DMS53 treated with DMSO at 0.1 percent for 48 hours (cell line): ENCODE measurements around the gene EBNA1BP2.
"Not testable (repeated sequence)": the region's sequence is repeated elsewhere in the genome, so short reads cannot be mapped to it uniquely, and the experiment has no call there.

Experiments used
- DNase-seq: peaks from one replicate; lab custom pipeline; 2025; ENCODE audit not compliant: unreplicated experiment; lab: John Stamatoyannopoulos, UW

The EBNA1BP2 gene

GRCh38 chr1:43172527-43172972, 460 bp upstream of the EBNA1BP2 start:
- peak; percentile 59 for DNase-seq

- DNase-seq = no peak
These were observed 696 bp downstream of the EBNA1BP2 start for GRCh38 chr1:43171312-43171875.

- DNase-seq = no peak
These were observed 6.3 kb downstream of the EBNA1BP2 start for GRCh38 chr1:43165765-43166164.

- DNase-seq = no peak
These were observed 6.9 kb downstream of the EBNA1BP2 start for GRCh38 chr1:43165162-43165561.

- DNase-seq = no peak
These were observed 16.1 kb downstream of the EBNA1BP2 start for GRCh38 chr1:43156026-43156425.

- DNase-seq = no peak
These were observed 18.6 kb downstream of the EBNA1BP2 start for GRCh38 chr1:43153443-43153842.

- no peak for DNase-seq
These were observed 19.2 kb downstream of the EBNA1BP2 start for GRCh38 chr1:43152866-43153265.

GRCh38 chr1:43149889-43150288, 22.2 kb downstream of the EBNA1BP2 start:
- DNase-seq = no peak

- peak; percentile 79 for DNase-seq
These were observed 24.3 kb downstream of the EBNA1BP2 start for GRCh38 chr1:43147625-43148327.

GRCh38 chr1:43144237-43144636, 27.9 kb downstream of the EBNA1BP2 start:
- DNase-seq = no peak

GRCh38 chr1:43143441-43143888, 28.6 kb downstream of the EBNA1BP2 start:
- no peak for DNase-seq

- DNase-seq = no peak
These were observed 31.5 kb downstream of the EBNA1BP2 start for GRCh38 chr1:43140583-43140982.

- DNase-seq = no peak
These were observed 32.1 kb downstream of the EBNA1BP2 start for GRCh38 chr1:43140010-43140409.

GRCh38 chr1:43139295-43139694, 32.8 kb downstream of the EBNA1BP2 start:
- DNase-seq = not testable (repeated sequence)

GRCh38 chr1:43137445-43138052, 34.5 kb downstream of the EBNA1BP2 start:
- no peak for DNase-seq

- no peak for DNase-seq
These were observed 36.0 kb downstream of the EBNA1BP2 start for GRCh38 chr1:43135857-43136781.

GRCh38 chr1:43134640-43135039, 37.5 kb downstream of the EBNA1BP2 start:
- DNase-seq = no peak

GRCh38 chr1:43134068-43134467, 38.0 kb downstream of the EBNA1BP2 start:
- no peak for DNase-seq

- no peak for DNase-seq
These were observed 42.7 kb downstream of the EBNA1BP2 start for GRCh38 chr1:43129426-43129825.

GRCh38 chr1:43128816-43129215, 43.3 kb downstream of the EBNA1BP2 start:
- no peak for DNase-seq

GRCh38 chr1:43123031-43123430, 49.1 kb downstream of the EBNA1BP2 start:
- no peak for DNase-seq
